MG63 (cell line): Measurements from ENCODE around the gene CD151. TPM values are rescaled to one million over a fixed set of nuclear protein-coding genes. Genes with fewer than 3 reads are reported as not detected.
A peak's percentile ranks its signal among the peaks of the same experiment; 100 is the strongest.

ENCODE experiments used
- DNase-seq: peaks from one replicate; pipeline ENCODE4 v3.0.0-alpha.2; 2020
- H3K27me3 ChIP-seq: fragments of 250-450 bp; sonication (Bioruptor Pico); 2 replicates; pipeline ENCODE4 v1.5.1; 2020; ENCODE audit warnings: mild to moderate bottlenecking, moderate library complexity
- H3K36me3 ChIP-seq: fragments of 250-450 bp; sonication (Bioruptor Pico); 2 replicates; pipeline ENCODE4 v1.5.1; 2020; ENCODE audit warnings: mild to moderate bottlenecking, moderate library complexity
- H3K4me3 ChIP-seq: fragments of 250-450 bp; sonication (Bioruptor Pico); 2 replicates; pipeline ENCODE4 v1.5.1; 2020; ENCODE audit warnings: mild to moderate bottlenecking, moderate library complexity
- H3K9me3 ChIP-seq: fragments of 250-450 bp; sonication (Bioruptor Pico); 2 replicates; pipeline ENCODE4 v1.5.1; 2020; ENCODE audit warnings: mild to moderate bottlenecking, moderate library complexity
- total RNA-seq: library from RNA; depleted of rRNA; stranded (reverse); fragments of >200 nt; shearing (Covaris generic); gene quantifications from 2 replicates; pipeline ENCODE4 v1.2.3, GENCODE V29; 2014; ENCODE audit warnings: low replicate concordance

The CD151 gene
- total RNA-seq, 1 experiment from 2014 or later: 1,451 TPM

DNA sequence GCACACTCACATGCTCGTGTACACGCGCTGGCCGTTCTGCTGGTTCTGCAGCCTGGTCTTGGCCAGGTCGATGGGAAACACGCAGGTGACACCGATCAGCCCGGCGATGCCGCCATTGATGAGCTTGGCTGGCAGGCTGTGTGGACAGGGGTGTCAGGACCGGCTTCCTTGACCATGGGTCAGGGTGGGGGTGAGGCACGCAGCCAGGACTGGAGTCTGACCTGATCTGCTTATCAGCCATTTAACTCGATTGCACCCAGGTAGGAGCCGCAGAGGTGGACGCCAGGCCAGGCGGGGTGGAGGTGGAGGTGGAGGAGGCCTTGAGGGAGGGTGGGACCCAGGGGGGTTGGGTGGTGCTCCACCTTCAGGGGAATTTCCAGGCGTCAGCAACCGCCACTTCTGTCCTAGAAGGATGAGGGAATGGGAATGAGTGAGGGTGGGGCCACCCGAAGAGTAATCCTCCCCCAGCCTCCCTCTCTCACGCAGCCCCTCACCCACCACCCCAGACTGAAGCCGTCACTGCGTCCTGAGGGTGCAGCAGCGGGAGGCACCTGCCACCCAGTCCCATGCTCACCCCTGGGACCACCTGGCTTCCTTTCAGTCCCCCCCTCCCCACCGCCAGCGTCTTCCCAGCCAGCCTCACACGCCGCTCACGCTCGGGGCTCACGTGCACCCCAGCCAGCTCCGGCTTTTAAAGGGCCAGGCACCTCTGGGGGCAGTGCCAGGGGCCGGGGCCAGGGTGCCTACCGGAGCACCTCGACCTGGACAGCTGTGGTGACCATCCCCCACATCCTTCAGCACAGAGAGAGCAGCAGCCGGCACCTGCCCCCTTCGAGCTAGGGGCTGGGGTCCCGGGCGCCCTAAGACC, 37.8 kb upstream of the CD151 start:
- H3K27me3 ChIP-seq: no peaks in the 10 kb centered on the region
- no peak for DNase-seq
- H3K4me3 ChIP-seq: peak overlapping the region; percentile 99
- H3K36me3 ChIP-seq: peaks cover 42% of the 10 kb centered on the region
- H3K9me3 ChIP-seq: no peaks in the 10 kb centered on the region

DNA sequence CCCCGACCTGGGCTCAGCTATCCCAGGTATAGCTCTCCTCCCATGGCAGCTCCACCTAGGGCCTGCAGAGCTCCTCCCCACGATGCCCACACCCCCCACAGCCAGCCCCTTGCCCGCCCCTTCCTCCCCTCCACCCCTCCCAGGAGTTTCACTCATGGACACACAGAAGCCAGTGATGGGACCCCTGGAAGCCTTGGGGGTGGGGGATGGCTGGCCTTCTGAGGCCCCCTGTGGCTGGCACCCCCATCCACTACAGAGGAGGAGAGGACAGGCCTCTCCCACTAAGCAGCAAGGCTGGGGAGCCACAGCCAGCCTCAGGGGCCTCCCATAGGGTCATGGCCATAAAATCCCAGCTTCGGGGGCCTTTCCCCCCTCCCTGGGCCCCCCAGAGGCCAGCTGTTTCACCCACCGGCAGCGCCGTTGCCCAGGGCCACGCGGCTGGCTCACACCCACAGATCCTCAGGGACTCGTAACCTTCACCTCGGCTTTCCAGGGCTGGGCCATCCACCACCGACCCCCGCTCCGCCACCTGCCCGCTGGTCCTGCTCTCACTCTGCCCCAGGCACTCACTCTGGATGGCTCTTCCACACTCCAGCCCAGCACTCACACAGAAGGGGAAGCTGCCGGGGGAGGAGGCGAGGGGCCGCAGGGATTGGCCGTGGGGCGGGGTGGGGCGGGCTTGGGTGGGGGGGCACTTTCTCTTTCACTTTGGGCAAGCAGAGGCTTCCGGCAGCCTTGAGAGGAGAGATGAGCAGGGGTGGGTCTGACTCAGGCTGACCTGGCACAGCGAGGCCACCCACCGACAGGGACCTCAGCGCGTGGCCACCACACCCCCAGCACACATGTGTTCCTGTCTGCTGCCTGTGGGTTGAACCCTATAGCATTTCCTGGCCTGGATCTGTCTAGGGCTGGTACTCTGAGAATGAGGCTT, 36.9 kb upstream of the CD151 start:
- peak; percentile 94 for DNase-seq
- H3K4me3 ChIP-seq: peak overlapping the region; percentile 99
- peaks cover 45% of the 10 kb centered on the region for H3K36me3 ChIP-seq
- no peaks in the 10 kb centered on the region for H3K9me3 ChIP-seq
- H3K27me3 ChIP-seq: no peaks in the 10 kb centered on the region

DNA sequence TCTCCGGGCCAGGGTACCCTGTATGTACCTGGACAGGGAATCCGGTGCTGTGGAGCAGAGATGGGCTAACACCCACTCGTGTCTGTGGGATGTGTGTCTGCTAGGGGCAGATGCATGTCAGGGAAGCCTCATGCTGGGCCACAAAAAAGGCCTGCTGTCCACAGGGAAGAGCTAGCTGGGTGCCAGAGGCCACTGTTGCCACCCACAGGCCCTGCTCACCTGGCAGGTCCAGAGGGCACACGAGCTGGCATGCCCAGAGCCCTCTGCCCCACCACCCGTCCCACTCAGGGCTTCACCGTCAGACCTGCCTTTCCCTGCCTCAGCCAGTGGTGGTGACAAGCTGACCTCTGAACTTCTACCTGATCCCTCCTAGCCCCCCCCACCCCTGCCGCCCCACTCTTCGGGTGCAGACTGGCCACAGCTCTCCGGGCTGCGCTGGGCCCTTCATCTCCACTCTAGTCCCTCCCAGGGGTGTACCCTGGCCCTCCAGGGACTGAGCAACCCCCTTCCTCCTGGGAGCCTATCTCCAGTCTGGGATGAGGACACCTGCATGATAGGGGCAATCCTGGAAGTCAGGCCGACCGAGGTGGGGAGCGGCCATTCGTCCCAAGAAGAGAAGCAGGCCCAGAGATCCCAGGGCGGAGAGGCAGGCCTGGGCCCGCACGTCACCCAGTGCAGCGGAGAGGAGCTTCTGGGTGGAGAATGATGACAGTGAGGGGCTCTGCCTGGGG, 36.0 kb upstream of the CD151 start:
- peaks cover 41% of the 10 kb centered on the region for H3K36me3 ChIP-seq
- H3K27me3 ChIP-seq: no peaks in the 10 kb centered on the region
- H3K9me3 ChIP-seq: no peaks in the 10 kb centered on the region
- peak overlapping the region; percentile 99 for H3K4me3 ChIP-seq
- no peak for DNase-seq

DNA sequence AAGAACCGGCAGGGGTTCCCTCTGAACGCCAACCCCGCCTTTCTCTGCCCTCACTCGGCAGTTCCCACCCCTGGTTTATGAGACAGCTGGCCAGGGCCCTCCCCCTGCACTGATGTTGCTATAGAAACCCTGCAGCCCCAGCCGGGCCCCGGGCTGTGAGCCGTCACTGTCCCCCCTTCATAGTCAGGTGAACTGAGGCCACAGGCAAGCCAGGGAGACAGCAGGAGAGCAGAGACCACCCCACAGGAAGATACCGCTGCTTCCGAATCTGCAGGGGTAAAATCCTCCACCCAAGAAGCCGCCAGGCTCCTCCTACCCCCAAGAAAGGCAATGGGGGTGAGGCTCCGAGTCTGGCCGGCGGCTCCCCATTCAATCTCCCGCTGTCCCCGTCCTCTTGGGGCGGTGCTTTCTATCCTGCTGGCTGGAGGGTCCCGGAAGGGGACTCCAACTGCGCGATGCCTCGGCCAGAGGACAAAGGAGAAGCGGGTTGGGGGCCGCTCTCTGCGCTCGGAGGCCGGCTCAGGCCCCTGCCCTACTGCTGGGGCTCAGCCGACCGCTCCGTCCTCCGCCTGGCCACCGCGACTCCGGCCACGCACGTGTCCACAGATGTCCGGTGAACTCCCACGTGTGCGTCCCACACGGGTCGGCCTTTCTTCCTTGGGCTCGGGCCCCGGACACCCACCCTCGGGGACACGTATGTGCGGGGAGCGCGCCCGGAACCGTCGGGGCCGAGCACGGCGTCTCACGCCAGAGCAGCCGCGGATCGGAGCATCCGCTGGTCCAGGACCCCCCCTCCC, 35.3 kb upstream of the CD151 start:
- Histone ChIP-seq H3K36me3 (peaks cover 39% of the 10 kb centered on the region), H3K4me3 (peak overlapping the region; percentile 99), H3K27me3 (no peaks in the 10 kb centered on the region), H3K9me3 (no peaks in the 10 kb centered on the region)
- peak; percentile 82 for DNase-seq

DNA sequence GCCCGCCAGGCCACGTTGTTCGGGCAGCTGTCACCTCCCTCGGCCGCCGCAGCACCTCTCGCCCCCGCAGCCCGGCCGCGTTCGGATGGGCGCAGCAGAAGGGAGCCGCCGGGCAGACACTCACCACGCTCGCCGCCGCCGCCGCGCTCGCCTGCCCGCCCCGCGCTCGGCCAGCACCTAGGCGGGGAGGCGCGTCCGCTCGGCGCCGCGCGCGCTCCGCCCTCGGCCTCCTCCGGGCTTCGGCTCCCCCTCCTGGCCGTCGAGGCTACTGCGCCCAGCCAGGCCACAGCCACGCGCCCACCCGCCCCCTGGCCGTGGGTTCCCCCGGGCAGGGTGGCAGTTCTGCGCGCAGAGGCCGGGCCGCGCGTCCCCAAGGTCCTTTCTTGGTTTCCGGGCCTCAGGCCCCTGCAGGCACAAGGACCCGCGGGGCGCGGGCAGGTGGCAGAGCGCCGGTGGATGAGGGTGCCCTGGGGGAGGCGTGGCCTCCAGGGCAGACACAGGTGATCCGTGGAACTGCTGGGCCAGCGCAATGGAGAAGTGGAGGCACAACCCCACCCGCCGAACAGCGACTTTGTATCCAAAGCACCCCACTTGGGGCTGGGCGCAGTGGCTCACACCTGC, 34.5 kb upstream of the CD151 start, which contains the start of gene SLC25A22:
Gene SLC25A22 (minus strand): TSS at position 189 of the 621 bp plus-strand sequence. CDS start 3,275 bp downstream, outside the sequence.
- DNase-seq: peak; percentile 84
- Histone ChIP-seq H3K27me3 (no peaks in the 10 kb centered on the region), H3K36me3 (peaks cover 41% of the 10 kb centered on the region), H3K9me3 (no peaks in the 10 kb centered on the region), H3K4me3 (peak within 1 kb of the TSS; percentile 99)

DNA sequence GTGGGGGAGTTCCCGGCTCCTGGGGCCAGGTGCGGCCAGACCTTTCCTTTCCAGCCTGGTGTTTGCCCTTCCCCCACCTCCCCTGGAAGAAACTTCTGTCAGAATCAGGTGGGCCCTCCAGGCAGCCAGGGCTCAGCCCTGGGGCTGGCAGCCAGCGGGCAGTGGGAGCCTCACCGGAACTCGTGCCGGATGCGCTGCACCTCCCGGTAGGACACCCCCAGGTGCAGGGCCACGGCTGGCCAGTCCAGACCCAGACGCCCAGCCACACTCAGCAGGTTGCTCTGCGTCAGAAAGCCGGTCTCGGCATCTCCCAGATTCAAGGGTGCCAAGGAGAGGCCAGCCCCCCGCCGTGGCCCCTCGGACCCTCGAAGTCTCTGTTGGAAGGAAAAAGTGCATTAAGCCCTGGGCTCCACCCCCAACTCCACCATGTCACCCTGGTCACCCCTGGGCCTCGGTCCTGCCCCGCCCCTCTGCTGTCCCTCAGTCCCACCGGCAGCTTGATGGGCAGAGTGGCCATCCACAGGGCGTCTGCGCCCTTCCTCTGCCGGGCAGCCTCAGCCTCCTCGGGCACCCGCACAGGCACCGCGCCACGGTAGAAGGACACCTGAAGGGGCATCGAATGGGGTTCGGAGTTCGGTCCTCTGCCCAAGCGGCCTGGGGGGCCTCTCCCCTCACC, 33.0 kb upstream of the CD151 start:
- DNase-seq: no peak
- no peaks in the 10 kb centered on the region for H3K9me3 ChIP-seq
- H3K4me3 ChIP-seq: no peak overlapping the region
- H3K27me3 ChIP-seq: no peaks in the 10 kb centered on the region
- H3K36me3 ChIP-seq: peaks cover 32% of the 10 kb centered on the region

DNA sequence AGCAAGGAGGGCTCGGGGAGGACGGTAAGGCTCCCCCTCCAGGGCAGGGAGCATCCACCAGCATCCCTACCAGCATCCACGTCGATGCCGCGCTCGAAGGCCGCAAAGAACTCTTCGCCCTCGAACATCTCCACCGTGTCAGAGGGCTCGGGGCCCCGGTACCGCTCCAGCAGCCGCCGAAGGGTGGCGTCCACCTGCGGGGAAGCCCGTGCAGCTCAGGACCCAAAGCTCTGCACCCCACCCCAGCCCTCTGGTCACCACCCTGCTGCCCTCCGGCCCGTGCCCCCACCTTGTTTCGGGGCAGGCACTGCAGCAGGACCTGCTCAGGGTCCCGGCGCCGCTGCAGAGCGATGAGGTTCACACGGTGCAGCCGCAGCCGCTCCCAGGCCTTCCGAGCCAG, 32.3 kb upstream of the CD151 start:
- H3K27me3 ChIP-seq: no peaks in the 10 kb centered on the region
- H3K4me3 ChIP-seq: no peak overlapping the region
- peaks cover 33% of the 10 kb centered on the region for H3K36me3 ChIP-seq
- H3K9me3 ChIP-seq: no peaks in the 10 kb centered on the region
- no peak for DNase-seq

DNA sequence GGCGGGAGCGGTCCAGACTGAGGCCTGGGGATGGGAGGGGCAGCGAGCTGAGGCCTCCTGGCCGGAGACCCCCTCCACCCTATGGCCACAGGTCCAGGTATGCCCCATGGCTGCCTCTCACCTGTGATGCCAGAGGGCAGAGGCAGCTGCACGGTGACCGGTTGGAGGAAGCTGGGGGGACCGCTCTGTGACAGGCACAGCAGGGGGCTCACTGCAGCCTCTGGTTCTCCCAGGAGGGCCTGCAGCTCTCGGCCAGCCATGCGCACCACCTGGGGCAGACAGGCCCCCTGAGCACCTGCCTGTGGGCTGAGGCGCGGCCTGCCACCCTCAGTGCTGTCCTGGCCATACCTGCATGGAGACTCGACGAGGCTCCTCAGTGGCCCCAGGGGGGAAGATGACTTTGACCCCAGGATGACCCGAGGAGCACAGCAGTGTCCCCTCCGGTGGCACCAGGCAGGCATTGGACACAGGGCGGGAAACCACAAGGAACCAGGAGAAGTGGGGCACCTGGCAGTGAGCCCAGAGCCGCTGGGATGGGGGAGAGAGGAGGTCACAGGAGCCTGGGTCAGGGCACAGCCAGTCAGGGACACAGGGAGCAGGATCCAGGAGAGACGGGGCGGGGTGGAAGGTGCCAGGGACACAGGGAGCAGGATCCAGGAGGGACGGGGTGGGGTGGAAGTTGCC, 31.5 kb upstream of the CD151 start:
- Histone ChIP-seq H3K4me3 (no peak overlapping the region), H3K9me3 (no peaks in the 10 kb centered on the region), H3K27me3 (no peaks in the 10 kb centered on the region), H3K36me3 (peaks cover 36% of the 10 kb centered on the region)
- DNase-seq: no peak

DNA sequence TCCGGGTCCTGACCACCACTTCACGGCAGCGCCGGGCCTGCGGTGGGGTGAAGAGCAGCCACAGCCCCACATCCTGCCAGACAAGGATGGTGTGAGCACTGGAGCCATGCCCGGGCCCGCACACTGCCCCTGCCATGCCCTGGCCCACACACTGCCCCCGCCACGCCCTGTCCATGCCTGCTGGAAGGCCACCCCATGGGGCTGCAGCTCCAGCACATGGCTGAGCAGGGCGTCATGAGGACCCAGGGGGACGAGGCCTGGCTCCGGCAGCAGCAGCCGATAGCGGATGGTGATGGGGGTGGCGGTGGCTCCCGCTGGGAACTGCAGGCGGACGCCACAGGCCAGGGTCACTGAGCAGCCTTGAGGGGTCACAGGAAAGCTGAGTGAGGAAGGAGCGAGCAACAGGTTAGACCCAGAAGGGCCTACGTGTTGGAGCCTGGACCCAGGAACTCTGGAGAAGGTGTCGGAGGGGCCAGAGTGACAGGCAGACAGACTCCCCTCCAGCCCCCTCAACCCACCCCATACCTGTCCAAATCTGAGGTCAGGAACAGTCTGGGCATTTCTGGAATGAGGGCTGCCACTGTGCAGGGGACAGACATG, 30.6 kb upstream of the CD151 start:
- H3K36me3 ChIP-seq: peaks cover 36% of the 10 kb centered on the region
- no peak overlapping the region for H3K4me3 ChIP-seq
- no peaks in the 10 kb centered on the region for H3K9me3 ChIP-seq
- no peak for DNase-seq
- no peaks in the 10 kb centered on the region for H3K27me3 ChIP-seq

DNA sequence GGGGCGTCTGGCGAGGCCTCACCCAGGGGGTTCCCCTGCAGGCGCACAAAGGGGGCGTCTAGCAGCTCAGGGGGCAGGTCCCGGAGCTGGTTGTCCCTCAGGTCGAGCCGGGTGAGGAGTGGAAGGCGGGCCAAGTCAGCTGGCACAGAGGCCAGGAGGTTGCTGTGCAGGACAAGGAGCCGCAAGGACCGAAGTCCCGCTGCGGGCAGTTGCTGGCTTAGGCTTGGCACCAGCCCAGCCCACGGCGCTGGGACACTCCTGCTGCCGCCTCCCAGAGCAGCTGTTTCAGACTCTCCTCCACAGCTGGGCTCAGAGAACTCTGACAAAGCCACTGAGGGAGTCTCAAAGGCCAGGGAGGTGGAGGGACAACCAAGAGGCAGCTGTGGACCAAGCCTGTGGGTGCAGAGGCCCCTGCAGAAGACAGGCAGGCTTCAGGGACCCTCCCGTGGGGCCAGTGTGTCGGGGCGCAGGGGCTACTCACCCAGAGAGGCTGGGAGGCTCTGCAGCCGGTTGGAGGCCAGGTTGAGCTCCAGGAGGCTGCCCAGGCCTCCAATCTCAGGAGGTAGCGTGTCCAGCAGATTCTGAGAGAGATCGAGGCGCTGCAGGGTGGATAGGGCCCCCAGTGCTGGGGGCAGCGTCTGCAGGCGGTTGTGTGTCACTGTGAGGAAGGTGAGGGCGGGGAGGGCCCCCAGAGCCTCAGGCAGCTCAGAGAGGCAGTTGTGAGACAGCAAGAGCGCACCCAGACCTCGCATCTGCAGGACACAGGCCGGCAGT, 29.9 kb upstream of the CD151 start:
- H3K27me3 ChIP-seq: no peaks in the 10 kb centered on the region
- no peaks in the 10 kb centered on the region for H3K9me3 ChIP-seq
- peaks cover 36% of the 10 kb centered on the region for H3K36me3 ChIP-seq
- H3K4me3 ChIP-seq: no peak overlapping the region
- no peak for DNase-seq

DNA sequence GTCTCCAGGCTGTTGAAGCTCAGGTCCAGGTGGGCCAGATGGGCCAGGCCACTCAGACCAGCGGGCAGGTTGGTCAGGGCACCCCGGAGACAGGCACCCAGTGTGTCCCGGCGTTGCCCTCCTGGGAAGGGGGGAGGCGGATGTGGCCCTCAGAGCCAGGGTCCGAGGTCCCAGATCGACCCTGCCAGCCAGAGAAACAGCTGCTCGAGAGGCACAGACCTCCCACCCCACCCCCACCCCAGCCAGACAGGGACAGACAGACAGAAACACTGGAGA, 29.3 kb upstream of the CD151 start:
- Histone ChIP-seq H3K36me3 (peaks cover 36% of the 10 kb centered on the region), H3K27me3 (no peaks in the 10 kb centered on the region), H3K4me3 (no peak overlapping the region), H3K9me3 (no peaks in the 10 kb centered on the region)
- DNase-seq: no peak

DNA sequence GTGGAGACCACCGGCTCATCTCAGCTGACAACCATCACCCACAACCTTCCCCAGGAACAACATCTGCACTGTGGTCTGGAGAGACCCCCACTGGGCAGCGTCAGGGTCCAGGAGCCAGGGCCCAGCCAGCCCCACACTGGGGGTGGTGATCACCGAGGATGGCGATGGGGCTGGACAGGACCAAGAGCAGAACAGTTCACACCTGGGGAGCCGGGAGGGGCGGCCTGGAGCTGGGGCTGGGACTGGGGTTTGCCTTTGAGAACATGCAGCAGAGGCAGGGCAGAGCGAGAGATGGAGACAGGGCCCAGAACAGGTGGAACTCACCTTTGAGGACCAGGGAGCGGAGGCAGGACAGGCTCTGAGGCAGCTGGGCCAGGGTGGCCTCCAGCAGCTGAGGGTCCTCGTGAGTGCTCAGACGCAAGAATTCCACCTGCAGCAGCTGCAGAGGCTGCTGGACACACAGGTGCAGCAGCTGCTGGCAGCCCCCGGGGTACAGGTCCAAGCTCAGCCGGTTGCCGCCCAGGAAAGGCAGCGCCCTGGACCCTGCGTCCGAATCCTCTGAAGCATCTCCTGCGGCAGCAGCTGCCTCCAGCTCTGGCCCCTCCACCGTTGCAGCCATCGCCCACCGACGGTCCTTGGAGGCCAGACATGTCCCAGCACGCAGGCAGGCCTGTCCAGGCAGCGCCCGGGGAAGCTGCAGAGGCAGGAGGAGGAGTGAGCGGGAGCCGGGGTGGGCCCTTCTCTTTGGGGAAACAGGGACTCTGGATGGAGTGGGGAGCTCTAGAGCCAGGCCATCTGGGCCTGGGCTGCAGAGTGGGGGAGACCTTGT, 28.8 kb upstream of the CD151 start:
- peak overlapping the region; percentile 56 for H3K4me3 ChIP-seq
- peaks cover 39% of the 10 kb centered on the region for H3K36me3 ChIP-seq
- H3K9me3 ChIP-seq: no peaks in the 10 kb centered on the region
- no peak for DNase-seq
- no peaks in the 10 kb centered on the region for H3K27me3 ChIP-seq

DNA sequence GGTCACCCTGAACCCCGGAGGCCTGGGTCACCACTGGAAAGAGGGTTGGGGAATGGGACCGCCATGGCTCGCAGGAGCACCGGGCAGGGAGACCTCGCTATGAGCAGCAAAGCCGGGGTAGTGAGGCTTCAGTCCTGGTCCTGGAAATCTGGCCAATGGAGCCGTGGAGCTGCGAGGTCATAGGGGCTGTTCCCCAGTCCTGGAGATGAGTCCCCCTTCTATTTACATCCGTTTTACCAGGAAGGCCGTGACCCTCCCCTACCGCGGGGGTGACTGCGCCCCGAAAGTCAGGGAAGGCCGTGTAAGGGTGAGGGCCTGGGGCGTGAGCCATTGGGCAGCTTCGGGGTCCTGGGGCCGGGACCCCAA, 28.2 kb upstream of the CD151 start:
- Histone ChIP-seq H3K27me3 (no peaks in the 10 kb centered on the region), H3K9me3 (no peaks in the 10 kb centered on the region), H3K36me3 (peaks cover 35% of the 10 kb centered on the region), H3K4me3 (peak overlapping the region; percentile 56)
- no peak for DNase-seq
